ENCODE results near the gene MED9. TPM values are rescaled to one million over a fixed set of nuclear protein-coding genes. Genes with fewer than 3 reads are reported as not detected.
"Not testable (repeated sequence)": the region's sequence is repeated elsewhere in the genome, so short reads cannot be mapped to it uniquely, and the experiment has no call there.

MED9 gene
- total RNA-seq, 2 experiments from 2014 or later, result 21.8 to 27.5 TPM

DNA sequence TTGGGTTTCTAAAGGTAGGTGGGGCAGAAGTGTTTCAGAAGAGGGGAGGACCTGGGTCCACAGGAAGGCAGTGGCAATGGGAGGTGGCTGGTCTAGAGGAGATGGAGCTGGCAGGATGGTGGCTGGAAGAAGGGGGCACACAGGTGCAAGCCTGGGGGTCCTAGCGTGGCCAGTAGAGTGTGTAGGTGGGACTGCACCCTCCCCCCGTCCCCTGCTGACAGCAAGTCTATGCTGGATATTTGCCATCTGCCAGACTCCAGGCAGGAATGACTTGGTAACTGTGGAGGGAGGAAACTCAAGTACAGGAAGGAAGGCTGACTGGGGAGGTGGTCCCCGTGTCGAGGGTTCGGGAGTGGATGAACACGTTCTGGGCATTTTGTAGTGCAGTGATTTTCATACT is 8.6 kb downstream of the MED9 start:
- Histone ChIP-seq H3K9me2 (ENCODE audit: insufficient read depth, low read length) (no peaks in the 10 kb centered on the region), H2AFZ (ENCODE audit: low read length) (no peak overlapping the region), H3K79me2 (ENCODE audit: insufficient read depth, low read depth, low read length) (peaks cover 46% of the 10 kb centered on the region), H3K4me3 (ENCODE audit: low read depth, low read length, poor library complexity, severe bottlenecking) (no peak overlapping the region), H3K9me3 (ENCODE audit: low read length) (no peaks in the 10 kb centered on the region), H3K4me2 (ENCODE audit: low read length) (no peak overlapping the region), H3K36me3 (ENCODE audit: insufficient read depth, low read length) (peaks cover 78% of the 10 kb centered on the region), H4K20me1 (ENCODE audit: insufficient read depth, low read length) (peaks cover 6% of the 10 kb centered on the region), H3K4me1 (ENCODE audit: insufficient read depth, low read length, poor library complexity, severe bottlenecking) (peaks cover 19% of the 10 kb centered on the region), H3K27ac (ENCODE audit: low read depth, low read length, poor library complexity, severe bottlenecking) (no peak overlapping the region)
- TF ChIP-seq CTCF (conservative IDR thresholded peaks at IDR 0.05; ENCODE audit: low read length) (no peak), EZH2phosphoT487 (IDR thresholded peaks at IDR 0.05; ENCODE audit: borderline replicate concordance, low read depth, low read length) (no peak)
- no peak for DNase-seq (ENCODE audit: low spot score)
- intact Hi-C loops (cut with micrococcal nuclease; ENCODE audit: unreplicated experiment), result no loop called here
- ChIA-PET CTCF (ENCODE audit: unreplicated experiment) (no interaction called here), POLR2A (no interaction called here)
- BruUV-seq (replicated peaks), result no TSS peak

DNA sequence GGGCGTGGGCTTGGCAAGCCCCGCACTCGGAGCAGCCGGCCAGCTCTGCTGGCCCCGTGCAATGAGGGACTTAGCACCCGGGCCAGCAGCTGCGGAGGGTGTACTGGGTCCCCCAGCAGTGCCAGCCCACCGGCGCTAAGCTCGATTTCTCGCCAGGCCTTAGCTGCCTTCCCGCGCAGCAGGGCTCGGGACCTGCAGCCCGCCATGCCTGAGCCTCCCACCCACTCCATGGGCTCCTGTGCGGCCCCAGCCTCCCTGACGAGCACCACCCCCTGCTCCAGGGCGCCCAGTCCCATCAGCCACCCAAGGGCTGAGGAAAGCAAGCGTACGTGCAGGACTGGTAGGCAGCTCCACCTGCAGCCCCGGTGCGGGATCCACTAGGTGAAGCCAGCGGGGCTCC is 9.6 kb downstream of the MED9 start:
- POLR2A ChIA-PET; H2AFZ ChIP-seq (ENCODE audit: low read length); H3K9me3 ChIP-seq (ENCODE audit: low read length); H3K27ac ChIP-seq (ENCODE audit: low read depth, low read length, poor library complexity, severe bottlenecking); intact Hi-C loops (cut with micrococcal nuclease; ENCODE audit: unreplicated experiment); H4K20me1 ChIP-seq (ENCODE audit: insufficient read depth, low read length); DNase-seq (ENCODE audit: low spot score); BruUV-seq (replicated peaks); H3K9me2 ChIP-seq (ENCODE audit: insufficient read depth, low read length); H3K4me3 ChIP-seq (ENCODE audit: low read depth, low read length, poor library complexity, severe bottlenecking); CTCF ChIA-PET (ENCODE audit: unreplicated experiment); H3K4me2 ChIP-seq (ENCODE audit: low read length); H3K4me1 ChIP-seq (ENCODE audit: insufficient read depth, low read length, poor library complexity, severe bottlenecking): not testable (repeated sequence)
- Histone ChIP-seq H3K79me2 (ENCODE audit: insufficient read depth, low read depth, low read length) (peaks cover 36% of the 10 kb centered on the region), H3K36me3 (ENCODE audit: insufficient read depth, low read length) (peaks cover 79% of the 10 kb centered on the region)

GRCh38 chr17:17487998-17488397 is 11.2 kb downstream of the MED9 start:
- Histone ChIP-seq H3K27ac (ENCODE audit: low read depth, low read length, poor library complexity, severe bottlenecking) (no peak overlapping the region), H3K36me3 (ENCODE audit: insufficient read depth, low read length) (peaks cover 77% of the 10 kb centered on the region), H2AFZ (ENCODE audit: low read length) (no peak overlapping the region), H4K20me1 (ENCODE audit: insufficient read depth, low read length) (0 out of 2 replicates have a peak, but pooled peaks cover 3% of the 10 kb centered on the region), H3K9me2 (ENCODE audit: insufficient read depth, low read length) (no peaks in the 10 kb centered on the region), H3K4me1 (ENCODE audit: insufficient read depth, low read length, poor library complexity, severe bottlenecking) (no peaks in the 10 kb centered on the region), H3K79me2 (ENCODE audit: insufficient read depth, low read depth, low read length) (peaks cover 20% of the 10 kb centered on the region; the same call in 1 of the 2 replicates), H3K9me3 (ENCODE audit: low read length) (no peaks in the 10 kb centered on the region), H3K4me3 (ENCODE audit: low read depth, low read length, poor library complexity, severe bottlenecking) (no peak overlapping the region), H3K4me2 (ENCODE audit: low read length) (no peak overlapping the region)
- intact Hi-C loops (cut with micrococcal nuclease; ENCODE audit: unreplicated experiment), result no loop called here
- no peak for DNase-seq (ENCODE audit: low spot score)
- TF ChIP-seq CTCF (conservative IDR thresholded peaks at IDR 0.05; ENCODE audit: low read length) (no peak), EZH2phosphoT487 (IDR thresholded peaks at IDR 0.05; ENCODE audit: borderline replicate concordance, low read depth, low read length) (no peak)
- no TSS peak for BruUV-seq (replicated peaks)
- CTCF ChIA-PET (ENCODE audit: unreplicated experiment), result no interaction called here
- POLR2A ChIA-PET, result no interaction called here

Measured in OCI-LY7 (cell line).